ENCODE results near the gene CLTA.

CLTA gene, protein sequence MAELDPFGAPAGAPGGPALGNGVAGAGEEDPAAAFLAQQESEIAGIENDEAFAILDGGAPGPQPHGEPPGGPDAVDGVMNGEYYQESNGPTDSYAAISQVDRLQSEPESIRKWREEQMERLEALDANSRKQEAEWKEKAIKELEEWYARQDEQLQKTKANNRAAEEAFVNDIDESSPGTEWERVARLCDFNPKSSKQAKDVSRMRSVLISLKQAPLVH

GRCh38 chr9:36190388-36191289 is at the start of gene CLTA:
Gene CLTA, plus strand, starts transcription at chr9:36190921. Its CDS starts 136 bp downstream, at chr9:36191057.
- DNase-seq = peak; percentile 96

DNA sequence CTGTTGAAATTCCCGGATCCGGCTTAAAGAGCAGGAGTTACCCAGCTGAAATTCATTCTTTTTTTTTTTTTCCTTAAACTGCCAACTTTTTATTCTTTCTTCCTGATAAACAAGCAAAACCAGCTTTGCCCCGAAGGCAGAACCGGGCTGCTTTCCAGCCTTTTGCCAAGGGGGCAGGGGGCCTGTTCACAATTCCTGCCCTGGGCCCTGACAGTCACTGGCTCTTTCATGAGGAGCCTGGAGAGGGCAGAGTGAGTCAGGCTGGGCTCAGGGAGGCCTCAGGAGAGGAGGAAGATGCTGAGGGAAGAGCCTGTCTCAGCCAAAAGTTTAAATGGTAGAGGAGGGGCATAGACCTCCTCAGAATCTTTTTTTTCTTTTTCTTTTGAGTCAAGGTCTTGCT is 49.4 kb upstream of the CLTA start:
- no peak for DNase-seq

GRCh38 chr9:36141761-36142160 is 49.0 kb upstream of the CLTA start:
- DNase-seq = no peak

DNA sequence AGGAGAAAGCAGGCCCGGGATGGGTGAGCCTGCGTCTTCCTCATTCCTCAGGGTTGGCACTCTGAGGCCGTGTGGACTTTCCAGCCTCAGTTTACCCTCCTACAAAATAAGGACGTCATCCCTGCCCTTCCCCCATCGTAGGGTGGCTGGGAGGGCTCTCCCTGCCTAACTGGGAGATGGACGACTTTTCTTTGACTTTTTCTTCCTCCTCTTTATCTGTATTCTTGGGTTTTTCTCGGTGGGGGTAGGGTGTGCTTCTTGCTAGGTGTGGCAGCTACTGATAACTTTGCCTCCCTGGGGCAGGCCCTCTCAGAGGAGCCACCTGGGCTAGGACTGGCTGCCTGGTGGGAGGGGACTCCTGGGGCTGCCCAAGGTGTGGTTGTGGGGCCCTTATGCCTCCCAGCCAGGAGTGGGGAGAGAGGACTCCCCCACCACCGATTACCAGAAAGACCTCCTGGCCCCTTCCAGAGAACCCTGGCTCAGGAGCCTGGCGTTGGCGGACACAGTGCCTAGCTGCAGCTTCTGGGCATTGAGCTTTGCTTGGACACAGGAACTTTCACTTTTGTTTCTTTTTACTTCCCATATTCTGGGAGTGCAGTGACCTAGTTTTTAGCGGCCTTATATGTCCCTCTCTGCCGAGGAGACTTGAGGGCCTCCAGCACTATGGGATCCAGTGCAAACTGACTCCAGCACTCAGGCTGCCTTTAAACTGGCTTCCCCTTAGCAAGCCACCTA is 48.0 kb upstream of the CLTA start:
- no peak for DNase-seq

DNA sequence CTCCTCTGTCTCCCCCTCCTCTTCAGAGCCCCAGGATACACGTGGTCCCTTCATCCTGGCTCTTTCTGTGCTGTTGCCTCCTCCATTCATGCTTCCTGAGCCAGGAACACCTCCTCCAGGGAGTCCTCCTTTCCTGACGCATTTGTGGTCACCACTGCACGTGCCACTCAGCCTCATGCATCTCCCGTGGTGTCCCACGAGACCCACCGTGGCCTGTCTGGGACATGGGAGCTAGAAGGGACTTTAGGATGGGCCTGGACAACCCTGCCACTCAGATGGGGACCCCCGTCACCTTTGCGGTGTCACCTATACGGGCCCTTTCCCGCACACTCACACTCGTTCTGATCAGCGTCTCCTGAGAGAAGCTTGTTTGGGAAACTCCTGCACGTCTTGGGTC is 47.5 kb upstream of the CLTA start:
- DNase-seq = no peak

DNA sequence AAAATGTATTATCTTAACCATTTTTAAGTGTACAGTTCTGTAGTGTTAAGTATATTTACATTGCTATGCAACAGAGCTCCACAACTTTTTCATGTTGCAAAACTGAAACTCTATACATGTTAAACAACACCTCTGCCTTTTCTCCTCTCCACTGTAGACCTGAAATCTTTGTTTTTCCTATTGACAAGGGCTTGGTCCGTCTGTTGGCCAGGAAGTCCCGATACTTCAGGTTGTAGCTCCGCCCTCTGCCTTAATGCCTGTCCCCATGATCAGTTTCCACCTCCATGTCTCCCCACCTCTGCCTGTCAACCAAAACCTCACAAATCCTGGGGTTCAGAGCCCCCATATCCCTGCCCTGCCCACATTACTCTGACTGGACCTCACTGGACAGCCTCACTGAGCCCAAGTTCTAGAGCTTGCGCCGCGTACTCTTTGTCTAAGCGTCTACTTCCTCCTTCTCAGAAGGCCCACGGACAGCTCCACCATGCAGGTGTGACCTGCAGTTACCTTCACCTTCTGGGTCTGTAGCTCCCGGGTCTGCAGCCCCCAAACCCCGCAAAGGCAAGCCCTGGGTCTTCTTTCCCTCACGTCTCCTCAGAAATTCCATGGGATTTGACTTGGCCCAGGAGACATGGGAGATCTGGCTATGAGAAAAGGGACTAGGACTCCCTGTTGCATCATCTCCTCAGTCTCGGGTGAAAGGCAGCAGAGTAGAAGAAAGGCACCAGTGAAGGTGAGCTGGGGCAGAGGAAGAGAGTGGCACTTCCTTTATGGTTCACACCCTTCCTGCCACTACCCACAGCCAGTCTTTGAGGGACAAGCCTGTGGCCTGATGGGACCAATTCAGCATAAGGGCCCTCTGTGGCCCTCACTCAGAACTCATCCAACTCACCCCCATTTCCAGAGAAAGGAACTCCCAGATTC is 46.1 kb upstream of the CLTA start:
- no peak for DNase-seq

GRCh38 chr9:36145970-36146369 is 44.8 kb upstream of the CLTA start:
- no peak for DNase-seq

DNA sequence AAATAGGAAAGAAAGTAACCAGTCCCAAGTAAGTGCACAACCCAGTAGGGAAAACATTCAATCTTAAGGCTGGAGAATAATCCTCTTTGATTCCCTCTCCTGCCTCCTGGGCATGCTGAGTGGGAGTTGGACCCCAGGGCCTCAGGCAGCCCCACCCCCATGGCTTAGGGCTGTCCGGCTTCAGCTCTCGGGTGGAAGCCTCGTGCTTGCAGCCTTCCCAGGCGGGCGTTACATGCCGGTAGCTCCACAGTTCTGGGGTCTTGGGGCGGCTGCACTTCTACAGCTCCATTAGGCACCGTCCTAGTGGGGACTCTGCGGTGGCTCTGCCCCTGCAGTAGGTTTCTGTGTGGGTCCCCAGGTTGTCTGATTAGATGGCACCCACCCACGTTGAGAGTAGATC is 44.1 kb upstream of the CLTA start:
- no peak for DNase-seq

GRCh38 chr9:36147441-36148175 is 43.1 kb upstream of the CLTA start:
- DNase-seq = no peak

- no peak for DNase-seq
Observed at GRCh38 chr9:36148311-36149051, 42.2 kb upstream of the CLTA start.

DNA sequence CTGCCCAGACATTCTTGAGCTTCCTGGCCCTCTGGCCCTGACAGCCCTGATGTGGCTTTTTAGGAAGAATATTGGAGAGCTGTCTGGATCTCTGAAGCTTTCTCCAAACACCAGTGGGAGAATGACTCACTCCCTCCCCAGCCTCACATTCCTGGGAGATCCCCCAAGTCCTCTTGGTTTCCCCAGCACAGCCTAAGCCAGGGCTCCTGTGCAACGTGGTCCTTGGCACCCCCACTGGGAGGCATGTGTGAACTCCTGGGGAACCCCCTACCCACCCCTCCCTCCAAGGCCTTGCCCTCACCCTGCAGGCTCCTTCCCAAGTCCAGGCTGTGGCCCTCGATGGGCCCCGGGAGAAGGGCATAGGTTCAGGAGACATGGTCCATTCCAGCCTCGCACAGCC is 41.5 kb upstream of the CLTA start:
- DNase-seq = no peak

DNA sequence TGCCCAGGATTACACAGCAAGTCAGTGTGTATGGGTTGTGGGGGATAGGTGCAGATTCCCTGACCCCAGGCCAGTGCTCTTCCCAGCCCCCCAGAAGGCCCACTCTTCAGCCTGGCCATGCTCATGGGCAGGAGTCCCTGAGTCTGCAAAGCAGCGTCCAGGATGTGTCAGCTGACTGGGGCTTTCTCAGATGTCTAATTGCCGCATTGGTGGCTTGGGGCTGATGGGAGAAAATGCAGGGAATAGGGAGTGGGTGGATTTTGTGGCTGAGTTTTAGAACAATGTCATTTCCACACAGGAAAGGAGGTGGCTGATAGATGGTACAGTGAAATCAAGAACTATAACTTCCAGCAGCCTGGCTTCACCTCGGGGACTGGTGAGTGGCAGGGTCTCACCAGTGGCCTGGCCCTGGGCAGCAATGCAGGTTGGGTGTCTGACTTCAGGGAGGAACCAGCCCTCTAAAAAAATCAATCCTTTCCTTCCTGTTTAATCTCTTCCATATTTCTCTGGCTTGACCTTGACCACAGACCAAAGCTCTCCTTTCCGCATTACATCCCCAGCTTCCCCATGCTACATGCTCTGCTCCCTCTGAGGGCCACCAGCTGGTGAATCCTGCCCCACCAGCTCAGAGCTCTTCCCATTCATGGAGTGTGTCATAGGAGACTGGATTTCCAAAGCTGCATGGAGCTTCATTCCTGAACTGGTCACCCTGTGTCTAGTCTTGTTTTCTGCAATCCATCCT is 40.0 kb upstream of the CLTA start:
- DNase-seq = no peak

DNA sequence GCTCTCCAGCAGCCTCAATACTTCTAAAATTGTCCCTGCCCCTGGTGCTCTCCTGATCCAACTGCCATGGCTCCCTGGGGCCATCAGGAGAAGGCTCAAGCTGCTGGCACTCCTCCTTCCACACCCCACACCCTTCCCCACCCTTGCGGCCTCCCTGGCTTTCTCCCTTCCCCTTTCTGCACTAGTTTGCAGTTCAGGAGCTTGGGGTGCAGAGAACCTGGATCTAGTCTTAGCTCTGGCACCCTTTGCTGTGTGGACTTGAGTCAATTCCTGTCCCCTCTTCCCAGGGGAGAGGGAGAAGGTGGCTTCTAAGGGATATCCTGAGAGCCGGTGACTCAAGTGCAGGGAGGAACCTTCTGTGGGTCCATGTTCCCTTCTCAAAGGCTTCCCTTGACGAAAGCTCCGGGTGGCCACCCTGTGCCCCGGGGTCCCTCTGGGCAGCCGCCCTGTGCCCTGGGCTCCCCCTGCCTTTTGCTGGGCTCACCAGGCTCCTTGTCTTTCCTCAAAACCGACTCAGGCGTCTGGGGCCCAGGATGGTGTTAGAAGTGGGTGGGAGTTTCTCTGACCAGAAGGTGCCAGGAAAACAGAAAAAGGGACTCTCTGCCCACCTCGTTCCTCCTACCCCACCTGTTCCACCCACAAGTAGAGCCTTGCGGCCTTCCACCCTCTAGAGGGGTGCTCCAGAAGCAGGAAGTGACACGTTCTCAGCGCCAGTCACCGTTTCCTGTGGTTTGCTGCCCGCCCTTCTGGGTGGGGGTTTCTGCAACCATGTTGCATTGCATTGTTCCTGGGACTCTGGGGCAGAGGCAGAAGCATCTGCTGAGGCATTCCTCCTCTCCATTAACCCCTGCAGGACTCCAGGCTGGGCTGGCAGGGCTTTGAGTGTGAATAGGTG is 39.2 kb upstream of the CLTA start:
- no peak for DNase-seq

- DNase-seq = no peak
Observed at GRCh38 chr9:36152741-36153438, 37.8 kb upstream of the CLTA start.

DNA sequence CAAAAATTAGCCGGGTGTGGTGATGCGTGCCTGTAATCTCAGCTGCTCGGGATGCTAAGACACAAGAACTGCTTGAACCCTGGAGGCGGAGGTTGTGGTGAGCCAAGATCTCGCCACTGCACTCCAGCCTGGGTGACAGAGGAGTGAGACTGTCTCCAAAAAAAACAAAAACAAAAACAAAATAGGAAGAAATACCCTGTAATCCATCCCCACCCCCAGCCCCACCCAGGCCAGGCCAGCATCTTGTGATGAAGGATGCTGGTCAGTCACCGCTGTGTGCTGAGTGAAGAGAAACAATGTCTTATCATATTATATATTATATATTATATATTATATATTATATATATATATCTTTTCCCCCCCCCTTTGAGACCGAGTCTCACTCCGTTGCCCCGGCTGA is 37.0 kb upstream of the CLTA start:
- no peak for DNase-seq

GRCh38 chr9:36154331-36154952 is 36.3 kb upstream of the CLTA start:
- no peak for DNase-seq

GRCh38 chr9:36156116-36156515 is 34.6 kb upstream of the CLTA start:
- no peak for DNase-seq

- no peak for DNase-seq
Observed at GRCh38 chr9:36158122-36158521, 32.6 kb upstream of the CLTA start.

Measured in NCI-H1105 (cell line).